ENCODE results near the gene SP3.

The SP3 gene

GRCh38 chr2:173965372-173966025, at the start of gene SP3:
SP3 (minus strand) TSS chr2:173965373; CDS start chr2:173965171, 202 bp downstream.
- peak; percentile 87 to 92 for DNase-seq (ENCODE audit: low read depth in 1 of 2, low spot score in 1 of 2)

DNA sequence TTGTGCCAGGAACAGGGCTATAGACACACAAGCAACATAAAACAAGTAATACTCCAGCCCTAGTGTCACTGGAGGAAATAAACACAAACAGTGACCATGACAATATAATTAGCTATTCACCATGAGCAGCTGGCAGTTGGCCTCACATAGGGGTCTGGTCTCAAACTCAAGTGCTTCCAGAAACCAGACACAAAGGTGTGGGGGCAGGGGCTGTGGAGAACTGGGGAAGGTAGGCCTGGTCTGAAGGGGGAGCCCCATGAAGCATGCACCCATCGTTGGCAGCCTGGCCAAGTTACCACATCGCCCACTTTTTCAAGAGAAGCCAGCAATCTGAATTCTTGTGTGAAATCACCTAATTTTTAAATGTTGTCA, 49.5 kb upstream of the SP3 start:
- no peak for DNase-seq (ENCODE audit: low read depth in 1 of 2, low spot score in 1 of 2)

DNA sequence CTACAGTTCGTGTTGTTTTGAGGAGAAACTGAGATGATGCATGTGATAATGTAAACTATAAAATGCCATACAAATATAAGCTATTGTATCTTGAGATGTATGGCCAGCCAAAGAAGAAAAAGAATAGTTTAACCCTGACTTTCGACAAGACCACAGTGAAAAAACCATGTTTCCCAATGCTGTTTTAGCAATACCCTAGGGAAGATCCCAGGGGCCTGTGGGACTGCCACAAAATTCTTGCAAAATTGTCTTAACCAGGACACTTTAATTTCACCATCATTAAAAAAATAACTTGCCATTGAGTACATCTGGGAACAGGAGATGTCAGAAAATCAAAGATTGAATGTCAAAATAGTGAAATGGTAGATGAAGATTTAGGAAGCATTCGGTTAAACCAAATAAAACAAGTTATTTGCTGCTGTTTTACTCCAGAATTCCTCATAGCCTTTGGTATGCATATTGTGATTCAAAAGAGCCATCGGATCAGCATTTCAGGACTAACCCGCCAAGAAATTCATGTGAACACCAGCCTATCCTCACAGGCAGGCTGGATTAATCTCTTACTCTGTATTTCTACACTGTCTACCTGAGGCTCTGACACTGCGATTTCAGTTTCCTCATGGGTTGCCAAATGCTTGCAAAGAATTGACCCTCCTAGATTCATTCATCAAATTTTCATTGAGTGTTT, 49.0 kb upstream of the SP3 start:
- no peak for DNase-seq (ENCODE audit: low read depth in 1 of 2, low spot score in 1 of 2)

- DNase-seq (ENCODE audit: low read depth in 1 of 2, low spot score in 1 of 2), result no peak
Measured at GRCh38 chr2:174013315-174013751, 48.2 kb upstream of the SP3 start.

DNA sequence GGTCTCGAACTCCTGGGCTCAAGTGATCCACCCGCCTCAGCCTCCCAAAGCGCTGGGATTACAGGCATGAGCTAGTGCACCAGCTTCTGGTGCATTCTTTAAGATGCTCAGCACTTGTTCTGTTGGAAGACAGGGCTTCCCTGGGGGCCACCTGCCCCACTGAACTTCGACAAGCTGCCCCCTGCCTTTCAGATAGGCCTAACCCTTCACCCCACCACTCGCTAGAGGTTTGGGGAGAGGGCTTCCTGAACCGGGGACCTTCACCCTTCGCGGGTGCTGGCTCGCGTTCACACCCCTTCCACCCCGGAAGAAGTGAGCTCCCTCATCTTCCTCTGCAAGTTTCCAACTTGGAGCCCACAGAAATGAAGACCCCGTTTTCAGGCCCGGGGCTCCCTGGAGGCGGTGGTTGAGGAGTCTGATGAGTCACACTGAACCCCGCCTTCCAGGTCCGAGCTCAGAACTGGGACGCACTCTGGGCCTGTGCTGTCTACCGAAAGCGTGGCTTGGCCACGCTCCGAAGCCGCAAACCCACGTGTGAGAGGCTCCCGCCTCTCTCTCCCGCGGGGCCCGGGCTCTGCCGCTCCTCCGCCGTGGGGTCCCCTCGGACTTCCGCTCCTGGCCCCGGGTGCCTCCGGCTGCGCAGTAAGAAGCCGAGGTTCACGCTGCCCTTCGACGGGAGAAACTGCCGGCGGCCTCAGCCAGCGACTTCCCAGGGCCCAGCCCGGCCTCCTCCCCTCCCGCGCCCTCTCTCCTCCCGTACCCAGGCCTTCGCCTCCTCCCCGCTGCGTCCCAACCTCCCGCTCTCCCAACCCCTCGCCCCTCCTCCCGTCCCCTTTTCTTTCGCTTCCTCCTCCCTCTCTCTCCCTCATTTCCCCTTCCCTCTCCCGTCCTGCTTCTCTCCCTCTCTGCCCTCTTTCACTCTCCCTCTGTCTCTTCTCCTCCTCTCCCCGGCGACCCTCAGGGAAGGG, 47.5 kb upstream of the SP3 start:
- DNase-seq (ENCODE audit: low read depth in 1 of 2, low spot score in 1 of 2), result no peak

GRCh38 chr2:174011796-174012195, 46.6 kb upstream of the SP3 start:
- DNase-seq (ENCODE audit: low read depth in 1 of 2, low spot score in 1 of 2), result no peak

- DNase-seq (ENCODE audit: low read depth in 1 of 2, low spot score in 1 of 2), result no peak
Measured at GRCh38 chr2:174011173-174011572, 46.0 kb upstream of the SP3 start.

DNA sequence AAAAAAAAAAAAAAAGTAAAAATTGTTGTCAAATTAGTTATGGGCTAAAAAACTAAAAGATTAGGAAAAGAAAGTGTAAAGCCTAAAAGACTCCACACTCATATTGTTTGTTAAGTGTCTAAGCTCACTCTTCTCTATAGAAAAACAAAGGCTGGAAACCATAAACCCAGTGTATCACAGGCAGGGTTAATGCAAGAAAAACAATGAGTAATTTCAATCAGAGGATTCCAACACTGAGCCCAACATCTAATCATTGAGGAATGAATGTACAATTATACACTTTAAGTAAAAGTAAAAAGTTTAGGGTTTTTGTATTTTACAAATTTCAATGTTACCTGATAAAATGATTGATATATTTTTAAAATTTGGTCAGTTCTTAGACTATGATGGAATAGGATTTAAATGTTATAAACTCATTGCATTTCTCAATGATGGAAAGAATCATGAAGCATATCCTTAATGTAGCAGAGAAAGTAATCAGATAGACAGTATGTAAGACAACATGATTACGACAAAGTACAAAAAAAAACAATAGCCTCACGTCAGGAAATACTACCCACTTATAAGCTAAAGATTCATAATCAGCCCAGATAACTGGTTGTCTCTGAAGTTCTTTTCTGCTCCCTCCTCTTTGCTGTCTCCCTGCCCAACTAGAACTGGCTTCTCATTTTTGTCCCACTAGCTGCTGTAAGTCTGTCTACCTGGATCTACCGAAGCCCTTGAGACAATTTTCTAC, 44.5 kb upstream of the SP3 start:
- DNase-seq (ENCODE audit: low read depth in 1 of 2, low spot score in 1 of 2), result no peak

- no peak for DNase-seq (ENCODE audit: low read depth in 1 of 2, low spot score in 1 of 2)
Measured at GRCh38 chr2:174008720-174009119, 43.5 kb upstream of the SP3 start.

- no peak for DNase-seq (ENCODE audit: low read depth in 1 of 2, low spot score in 1 of 2)
Measured at GRCh38 chr2:174007010-174007409, 41.8 kb upstream of the SP3 start.

GRCh38 chr2:174005801-174006419, 40.7 kb upstream of the SP3 start:
- no peak for DNase-seq (ENCODE audit: low read depth in 1 of 2, low spot score in 1 of 2)

- no peak for DNase-seq (ENCODE audit: low read depth in 1 of 2, low spot score in 1 of 2)
Measured at GRCh38 chr2:174004905-174005605, 39.9 kb upstream of the SP3 start.

DNA sequence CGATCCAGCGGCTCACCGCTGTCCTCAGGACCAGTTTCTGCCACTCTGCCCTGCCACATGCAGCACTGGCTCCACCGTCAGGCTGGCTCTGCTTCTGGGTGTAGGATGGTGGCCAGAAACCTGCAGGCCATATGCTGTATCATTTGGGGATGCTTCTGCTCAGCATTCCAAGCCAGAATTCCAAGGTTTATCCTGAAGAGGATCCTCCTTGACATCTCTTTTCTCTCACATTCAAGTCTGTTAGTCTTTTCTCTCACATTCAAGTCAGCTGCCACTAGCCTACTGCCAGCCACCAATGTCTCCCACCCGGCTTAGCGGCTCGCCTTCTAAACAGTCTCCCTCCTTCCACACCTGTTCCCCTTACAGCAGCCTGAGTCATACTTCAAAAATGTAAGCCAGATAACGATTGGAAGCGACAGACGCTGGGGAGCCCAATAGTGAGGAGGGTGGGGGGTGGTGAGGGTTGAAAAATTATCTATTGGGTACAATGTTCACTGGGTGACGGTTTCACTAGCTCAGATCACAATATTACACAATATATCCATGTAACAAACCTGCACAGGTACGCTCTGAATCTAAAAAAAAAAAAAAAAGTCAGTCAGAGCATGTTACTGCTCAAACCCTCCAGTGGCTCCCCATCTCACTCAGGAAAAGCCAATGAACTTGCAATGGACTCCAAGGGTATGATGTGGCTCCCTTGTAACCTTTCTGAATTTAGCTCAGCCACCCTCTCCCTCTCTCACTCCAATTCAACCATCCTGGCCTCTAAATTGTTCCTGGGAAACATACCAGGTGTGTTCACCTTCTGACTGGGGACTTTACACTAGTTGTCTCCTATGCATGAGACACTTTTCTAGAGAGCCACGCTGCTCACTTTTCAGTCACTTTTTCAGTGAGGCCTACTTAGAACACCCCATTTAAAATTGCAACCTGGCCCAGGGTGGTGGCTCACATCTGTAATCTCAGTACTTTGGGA, 38.8 kb upstream of the SP3 start:
- no peak for DNase-seq (ENCODE audit: low read depth in 1 of 2, low spot score in 1 of 2)

DNA sequence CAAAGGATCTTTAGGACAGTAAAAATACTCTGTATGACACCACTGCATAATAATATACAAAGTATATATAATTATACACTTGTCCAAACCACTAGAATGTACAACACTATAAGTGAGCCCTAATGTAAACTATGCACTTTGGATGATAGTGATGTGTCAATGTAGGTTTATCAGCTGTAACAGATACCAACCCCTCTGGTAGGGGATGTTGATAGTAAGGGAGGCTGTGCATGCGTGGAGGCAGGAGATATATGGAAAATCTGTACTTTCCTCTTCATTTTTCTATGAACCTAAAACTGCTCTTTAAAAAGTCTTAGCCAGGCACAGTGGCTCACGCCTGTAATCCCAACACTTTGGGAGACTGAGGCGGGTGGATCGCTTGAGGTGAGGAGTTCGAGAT, 37.5 kb upstream of the SP3 start:
- DNase-seq (ENCODE audit: low read depth in 1 of 2, low spot score in 1 of 2), result no peak

DNA sequence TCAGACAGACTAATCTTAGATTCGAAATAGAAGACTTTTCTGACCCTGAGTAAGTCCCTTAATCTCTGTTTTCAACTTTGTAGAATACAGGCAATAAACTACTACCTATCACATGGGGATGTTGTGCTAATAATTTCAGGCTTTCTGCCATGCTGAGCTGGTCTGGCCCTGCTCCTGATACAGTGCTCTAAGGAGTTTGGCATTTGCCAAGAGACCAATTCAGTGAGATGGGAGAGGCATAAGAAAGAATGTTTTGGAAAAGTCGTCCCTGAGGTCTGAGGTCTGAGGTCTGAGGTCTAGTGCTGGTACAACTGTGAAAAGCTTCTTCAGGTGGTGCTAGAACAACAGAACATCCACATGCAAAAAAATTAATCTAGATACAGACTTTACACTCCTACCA, 35.9 kb upstream of the SP3 start:
- DNase-seq (ENCODE audit: low read depth in 1 of 2, low spot score in 1 of 2), result no peak

DNA sequence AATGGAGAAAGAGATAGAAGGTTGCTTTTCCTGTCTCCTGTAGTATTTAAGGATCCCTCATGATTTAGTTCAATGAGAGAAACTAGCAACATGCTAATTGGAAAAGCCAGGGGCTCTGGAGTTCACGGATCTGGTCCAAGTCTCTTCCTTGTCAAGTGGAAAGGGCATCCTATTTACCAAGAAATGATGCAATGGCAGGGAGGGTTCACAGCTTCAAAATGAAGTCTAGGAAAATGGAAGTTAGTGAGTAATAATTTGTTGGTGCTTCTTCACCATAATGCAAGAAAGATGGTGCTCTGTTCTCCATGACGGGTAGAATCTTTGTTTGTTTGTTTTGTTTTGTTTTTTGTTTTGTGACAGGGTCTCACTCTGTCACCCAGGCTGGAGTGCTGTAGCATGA, 34.6 kb upstream of the SP3 start:
- no peak for DNase-seq (ENCODE audit: low read depth in 1 of 2, low spot score in 1 of 2)

GRCh38 chr2:173999272-173999671, 34.1 kb upstream of the SP3 start:
- DNase-seq (ENCODE audit: low read depth in 1 of 2, low spot score in 1 of 2), result no peak

DNA sequence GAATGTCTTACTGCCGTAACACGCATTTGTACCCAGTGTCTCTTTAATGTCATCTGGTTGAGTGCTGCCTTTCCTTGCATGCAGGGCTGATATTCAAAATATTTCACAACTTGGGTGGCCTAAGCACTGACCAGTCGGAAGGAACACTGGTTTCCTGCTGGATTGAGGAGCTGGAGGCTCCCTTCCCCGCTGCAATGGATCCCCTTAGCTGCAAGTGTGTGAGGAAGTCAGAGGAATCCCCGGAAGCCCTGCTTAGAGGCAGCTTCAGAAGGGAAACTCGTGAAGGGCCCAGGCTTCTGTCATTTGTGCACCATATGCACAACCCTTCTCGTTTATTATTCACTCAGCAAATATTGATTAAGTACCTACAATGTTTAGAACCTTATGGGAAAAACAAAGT, 33.2 kb upstream of the SP3 start:
- no peak for DNase-seq (ENCODE audit: low read depth in 1 of 2, low spot score in 1 of 2)

DNA sequence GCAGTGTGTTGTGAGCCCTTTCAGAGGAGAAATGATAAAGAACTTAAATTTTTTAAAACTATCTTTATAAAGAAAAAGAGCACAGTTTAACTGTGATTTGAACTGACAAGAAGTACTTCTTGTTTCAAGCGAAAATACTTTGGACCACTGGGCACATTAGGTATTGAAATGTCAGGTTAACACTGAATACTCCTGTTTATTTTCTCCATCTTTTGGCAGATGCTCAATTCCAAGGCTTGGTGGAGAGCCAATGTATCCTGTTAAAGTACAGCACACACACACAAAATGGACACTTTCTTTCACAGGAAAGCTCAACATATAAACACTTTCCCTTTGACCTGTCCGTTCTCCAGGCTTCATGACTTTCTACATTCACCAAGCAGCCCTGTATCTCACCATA, 32.6 kb upstream of the SP3 start:
- no peak for DNase-seq (ENCODE audit: low read depth in 1 of 2, low spot score in 1 of 2)

Data from activated CD4-positive, alpha-beta T cell treated with anti-CD3 and anti-CD28 coated beads, Interleukin-2, amount 50 U/mL, for 24 hours (primary cell).